Measurements from ENCODE around the gene ZNF770.

Gene ZNF770

DNA sequence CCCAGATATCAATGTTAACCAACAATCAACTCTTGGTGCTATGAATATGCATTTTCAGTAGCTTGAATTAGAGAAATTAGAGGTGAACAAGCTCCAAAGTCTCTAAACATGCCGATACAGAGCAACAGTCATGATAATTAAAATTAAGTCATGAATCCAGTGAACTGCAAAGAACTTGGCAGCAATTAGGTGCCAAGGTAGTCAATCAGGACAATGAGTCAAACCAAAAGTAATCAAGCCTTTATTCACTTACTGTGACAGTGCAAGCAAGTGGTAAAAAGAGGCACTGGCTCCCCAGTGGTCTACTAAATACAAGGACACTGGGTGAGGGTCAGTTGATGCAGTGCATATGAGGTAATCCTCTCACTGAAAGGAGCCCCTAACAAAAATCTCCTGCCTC lies 1.8 kb downstream of the ZNF770 start:
- TF ChIP-seq POLR2AphosphoS5 (IDR thresholded peaks at IDR 0.05; ENCODE audit: low read depth, low read length) (no peak), FOXP2 (optimal IDR thresholded peaks at IDR 0.05; ENCODE audit: borderline replicate concordance, extremely low read depth, extremely low read length, insufficient read depth) (no peak), TAF1 (IDR thresholded peaks at IDR 0.05; ENCODE audit: borderline replicate concordance, insufficient read depth, low read length) (no peak), SIN3A (IDR thresholded peaks at IDR 0.05; ENCODE audit: borderline replicate concordance, insufficient read depth, low read length) (no peak)
- TF ChIP-seq, protein P1, sequence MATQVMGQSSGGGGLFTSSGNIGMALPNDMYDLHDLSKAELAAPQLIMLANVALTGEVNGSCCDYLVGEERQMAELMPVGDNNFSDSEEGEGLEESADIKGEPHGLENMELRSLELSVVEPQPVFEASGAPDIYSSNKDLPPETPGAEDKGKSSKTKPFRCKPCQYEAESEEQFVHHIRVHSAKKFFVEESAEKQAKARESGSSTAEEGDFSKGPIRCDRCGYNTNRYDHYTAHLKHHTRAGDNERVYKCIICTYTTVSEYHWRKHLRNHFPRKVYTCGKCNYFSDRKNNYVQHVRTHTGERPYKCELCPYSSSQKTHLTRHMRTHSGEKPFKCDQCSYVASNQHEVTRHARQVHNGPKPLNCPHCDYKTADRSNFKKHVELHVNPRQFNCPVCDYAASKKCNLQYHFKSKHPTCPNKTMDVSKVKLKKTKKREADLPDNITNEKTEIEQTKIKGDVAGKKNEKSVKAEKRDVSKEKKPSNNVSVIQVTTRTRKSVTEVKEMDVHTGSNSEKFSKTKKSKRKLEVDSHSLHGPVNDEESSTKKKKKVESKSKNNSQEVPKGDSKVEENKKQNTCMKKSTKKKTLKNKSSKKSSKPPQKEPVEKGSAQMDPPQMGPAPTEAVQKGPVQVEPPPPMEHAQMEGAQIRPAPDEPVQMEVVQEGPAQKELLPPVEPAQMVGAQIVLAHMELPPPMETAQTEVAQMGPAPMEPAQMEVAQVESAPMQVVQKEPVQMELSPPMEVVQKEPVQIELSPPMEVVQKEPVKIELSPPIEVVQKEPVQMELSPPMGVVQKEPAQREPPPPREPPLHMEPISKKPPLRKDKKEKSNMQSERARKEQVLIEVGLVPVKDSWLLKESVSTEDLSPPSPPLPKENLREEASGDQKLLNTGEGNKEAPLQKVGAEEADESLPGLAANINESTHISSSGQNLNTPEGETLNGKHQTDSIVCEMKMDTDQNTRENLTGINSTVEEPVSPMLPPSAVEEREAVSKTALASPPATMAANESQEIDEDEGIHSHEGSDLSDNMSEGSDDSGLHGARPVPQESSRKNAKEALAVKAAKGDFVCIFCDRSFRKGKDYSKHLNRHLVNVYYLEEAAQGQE (IDR thresholded peaks at IDR 0.05; ENCODE audit: insufficient read depth in 1 of 2, low read depth in 2 of 2, low read length in 2 of 2), result no peak

GRCh38 chr15:34984889-34985630 lies 3.0 kb downstream of the ZNF770 start:
- TF ChIP-seq FOXP2 (optimal IDR thresholded peaks at IDR 0.05; ENCODE audit: borderline replicate concordance, extremely low read depth, extremely low read length, insufficient read depth) (no peak), TAF1 (IDR thresholded peaks at IDR 0.05; ENCODE audit: borderline replicate concordance, insufficient read depth, low read length) (no peak), SIN3A (IDR thresholded peaks at IDR 0.05; ENCODE audit: borderline replicate concordance, insufficient read depth, low read length) (no peak), POLR2AphosphoS5 (IDR thresholded peaks at IDR 0.05; ENCODE audit: low read depth, low read length) (no peak)
- TF ChIP-seq, protein P1 (IDR thresholded peaks at IDR 0.05; ENCODE audit: insufficient read depth in 1 of 2, low read depth in 2 of 2, low read length in 2 of 2), result no peak

- no peak for TF ChIP-seq SIN3A (IDR thresholded peaks at IDR 0.05; ENCODE audit: borderline replicate concordance, insufficient read depth, low read length)
- no peak for TF ChIP-seq POLR2AphosphoS5 (IDR thresholded peaks at IDR 0.05; ENCODE audit: low read depth, low read length)
- TF ChIP-seq, protein P1 (IDR thresholded peaks at IDR 0.05; ENCODE audit: insufficient read depth in 1 of 2, low read depth in 2 of 2, low read length in 2 of 2), result no peak
- no peak for TF ChIP-seq FOXP2 (optimal IDR thresholded peaks at IDR 0.05; ENCODE audit: borderline replicate concordance, extremely low read depth, extremely low read length, insufficient read depth)
- no peak for TF ChIP-seq TAF1 (IDR thresholded peaks at IDR 0.05; ENCODE audit: borderline replicate concordance, insufficient read depth, low read length)
Observed at GRCh38 chr15:34976743-34977142, 11.3 kb downstream of the ZNF770 start.

DNA sequence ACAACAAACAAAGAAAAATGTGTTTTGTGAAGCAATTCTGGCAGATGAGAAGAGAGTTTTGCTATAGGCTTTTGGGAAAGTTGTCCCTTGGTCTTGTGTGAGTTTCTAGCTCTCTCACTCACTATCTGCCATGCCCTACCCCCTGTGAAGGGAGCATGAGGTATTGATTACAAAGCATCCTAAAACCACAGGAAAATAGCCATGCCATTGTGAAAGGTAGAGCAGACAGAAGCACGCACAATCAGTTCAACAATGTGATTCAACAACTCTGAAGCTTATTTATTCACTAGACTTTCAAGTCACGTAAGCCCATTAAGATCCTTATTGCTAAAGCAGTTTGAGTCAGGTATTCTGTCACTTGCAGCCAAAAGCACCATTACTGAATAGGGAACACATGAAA lies 12.0 kb downstream of the ZNF770 start:
- TF ChIP-seq, protein P1 (IDR thresholded peaks at IDR 0.05; ENCODE audit: insufficient read depth in 1 of 2, low read depth in 2 of 2, low read length in 2 of 2), result no peak
- no peak for TF ChIP-seq POLR2AphosphoS5 (IDR thresholded peaks at IDR 0.05; ENCODE audit: low read depth, low read length)

DNA sequence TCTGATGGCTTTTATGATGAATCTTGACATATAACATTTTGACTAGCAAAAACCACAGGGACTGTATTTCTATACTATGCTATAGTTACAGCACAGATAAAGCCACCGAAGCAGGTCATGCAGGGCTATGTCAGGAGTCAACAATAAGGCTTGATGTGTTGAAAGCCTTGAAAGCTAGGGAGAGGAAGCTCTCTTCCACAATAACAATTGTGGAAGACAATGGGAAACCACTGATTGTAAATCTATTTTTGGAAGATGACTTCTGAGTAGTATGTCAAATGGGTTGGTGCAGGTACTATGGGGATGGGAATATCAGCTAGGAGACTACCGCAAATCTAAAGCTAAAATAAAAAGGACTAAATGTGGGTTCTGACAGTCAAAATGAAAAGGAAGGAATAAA lies 14.6 kb downstream of the ZNF770 start:
- TF ChIP-seq SIN3A (IDR thresholded peaks at IDR 0.05; ENCODE audit: borderline replicate concordance, insufficient read depth, low read length) (no peak), POLR2AphosphoS5 (IDR thresholded peaks at IDR 0.05; ENCODE audit: low read depth, low read length) (no peak), TAF1 (IDR thresholded peaks at IDR 0.05; ENCODE audit: borderline replicate concordance, insufficient read depth, low read length) (no peak), FOXP2 (optimal IDR thresholded peaks at IDR 0.05; ENCODE audit: borderline replicate concordance, extremely low read depth, extremely low read length, insufficient read depth) (no peak)
- TF ChIP-seq, protein P1 (IDR thresholded peaks at IDR 0.05; ENCODE audit: insufficient read depth in 1 of 2, low read depth in 2 of 2, low read length in 2 of 2), result no peak
